NCI-H146 treated with DMSO at 0.1 percent for 48 hours (cell line): ENCODE results near the gene CD9.

Source experiments
- DNase-seq: peaks from one replicate; lab custom pipeline; 2025; ENCODE audit not compliant: unreplicated experiment; lab: John Stamatoyannopoulos, UW

The CD9 gene

DNA sequence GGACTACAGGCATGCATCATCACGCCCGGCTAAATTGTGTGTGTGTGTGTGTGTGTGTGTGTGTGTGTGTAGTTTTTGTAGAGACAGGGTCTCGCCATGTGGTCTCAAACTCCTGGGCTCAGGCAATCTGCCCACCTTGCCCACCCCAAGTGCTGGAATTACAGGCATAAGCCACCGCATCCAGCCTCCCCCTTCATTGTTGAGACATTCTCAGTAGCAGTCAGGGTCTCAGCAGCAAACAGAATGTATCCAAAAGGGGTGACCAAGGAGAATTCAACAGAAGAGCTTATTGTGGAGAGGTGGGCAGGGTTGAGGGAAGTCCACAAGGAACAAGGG lies 73.0 kb downstream of the CD9 start:
- DNase-seq, result no peak

DNA sequence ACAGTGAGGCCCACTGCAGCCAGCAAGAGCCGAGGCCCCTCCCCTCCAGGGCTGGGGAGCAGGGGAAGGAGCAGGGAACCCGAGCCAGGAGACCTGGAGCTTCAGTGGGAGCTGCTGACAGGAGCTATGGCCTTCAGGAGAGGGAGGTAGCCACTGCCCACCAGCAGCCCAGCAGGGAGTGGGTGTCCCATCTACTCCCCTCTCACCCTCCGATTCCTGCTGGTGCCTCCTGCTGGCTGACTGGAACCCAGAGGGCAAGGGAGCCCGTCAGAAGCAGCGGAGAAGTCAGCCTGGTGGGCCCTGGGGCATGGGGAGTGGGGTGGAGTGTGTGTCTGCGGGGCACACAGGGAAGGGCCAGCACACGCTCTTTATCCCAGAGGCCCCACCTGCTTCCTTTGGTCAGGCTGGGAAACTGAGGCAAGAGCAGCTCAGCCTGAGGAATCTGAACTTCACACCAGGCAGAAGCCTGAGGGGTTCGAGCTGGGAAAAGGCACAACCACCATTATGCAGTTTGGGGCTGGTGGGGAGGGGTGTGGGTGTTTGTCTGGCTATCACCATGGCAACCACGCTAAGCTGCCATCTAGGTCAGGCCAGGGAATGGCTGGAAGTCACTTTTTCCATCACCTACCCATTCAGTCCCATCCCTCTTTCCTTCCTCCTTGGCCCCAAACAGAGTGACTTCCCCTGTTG lies 73.5 kb downstream of the CD9 start:
- no peak for DNase-seq

DNA sequence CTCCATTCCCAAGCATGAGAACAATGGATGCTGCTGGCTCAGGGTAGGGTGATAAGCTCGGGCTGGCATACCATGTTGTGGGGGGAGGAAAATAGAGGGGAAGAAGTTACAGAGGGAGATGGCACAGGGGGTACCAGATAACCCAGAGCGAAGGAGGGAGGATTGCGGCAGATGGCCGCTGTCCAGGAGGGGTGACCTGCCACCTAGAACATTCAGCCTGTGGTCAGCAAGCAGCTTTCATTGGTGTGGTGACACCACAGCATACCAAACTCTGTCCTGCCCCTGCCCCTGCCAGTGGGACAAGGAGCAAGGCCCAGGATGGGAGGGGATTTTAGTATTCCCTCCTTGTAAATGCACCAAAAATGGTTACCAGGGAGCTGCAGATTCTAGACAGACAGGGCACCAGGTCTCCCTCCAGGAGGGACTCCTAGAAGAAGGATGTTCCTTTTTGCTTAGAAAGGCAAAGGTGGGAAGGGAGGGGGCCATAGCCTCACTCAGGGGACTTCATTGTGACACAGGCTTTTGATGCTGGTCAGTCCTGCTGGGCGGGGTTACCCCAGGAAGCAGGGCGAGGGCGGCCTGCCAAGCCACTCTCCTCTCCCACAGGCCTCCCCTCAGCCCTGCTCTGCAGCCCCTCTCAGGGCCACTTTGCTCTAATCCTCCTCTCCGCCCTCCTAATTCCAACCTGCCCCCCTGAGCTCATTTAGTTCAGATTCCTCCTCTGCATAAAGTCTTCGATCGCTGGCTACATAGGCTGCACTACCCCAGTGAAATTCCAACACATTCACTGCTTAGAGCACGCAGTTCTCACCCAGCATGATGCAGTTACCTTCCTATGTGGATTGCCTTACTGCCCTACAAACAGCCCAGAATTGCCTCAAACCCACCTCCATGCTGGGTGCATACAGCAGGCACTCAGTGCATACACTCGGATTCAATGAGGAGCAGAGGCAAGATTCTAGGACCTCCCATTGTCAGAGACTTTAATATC lies 74.3 kb downstream of the CD9 start:
- DNase-seq, result no peak

- no peak for DNase-seq
These were observed 76.0 kb downstream of the CD9 start for GRCh38 chr12:6275928-6276887.

DNA sequence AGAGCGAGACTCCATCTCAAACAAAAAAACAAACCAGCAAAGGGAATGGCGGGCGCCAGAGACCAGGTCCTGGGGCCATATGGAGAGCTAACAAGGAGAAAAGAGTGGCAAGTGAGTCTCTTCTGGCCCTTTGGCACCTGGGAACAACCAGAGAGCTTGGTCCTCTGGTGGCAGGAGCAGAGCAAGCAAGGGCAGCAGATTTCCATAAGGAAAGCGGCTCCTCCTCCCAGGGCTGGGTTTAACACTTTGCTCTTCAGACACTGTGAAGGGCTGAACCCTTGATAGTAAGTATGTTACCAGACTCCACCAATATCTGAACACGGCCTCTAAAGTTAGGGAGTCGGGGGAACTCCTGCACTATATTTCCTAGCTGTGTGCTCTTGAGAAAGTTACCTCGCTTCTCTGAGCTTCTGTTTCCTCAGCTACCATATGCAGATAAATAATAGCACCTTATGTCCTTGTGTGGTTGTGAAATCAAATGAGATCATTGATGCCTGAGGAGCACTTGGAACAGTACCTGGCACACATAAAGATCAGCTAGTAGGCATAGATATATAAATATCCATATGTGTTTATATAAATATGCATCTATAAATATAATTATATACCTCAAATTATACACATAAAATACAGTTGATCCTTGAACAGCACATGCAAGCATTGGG lies 76.9 kb downstream of the CD9 start:
- DNase-seq, result no peak

DNA sequence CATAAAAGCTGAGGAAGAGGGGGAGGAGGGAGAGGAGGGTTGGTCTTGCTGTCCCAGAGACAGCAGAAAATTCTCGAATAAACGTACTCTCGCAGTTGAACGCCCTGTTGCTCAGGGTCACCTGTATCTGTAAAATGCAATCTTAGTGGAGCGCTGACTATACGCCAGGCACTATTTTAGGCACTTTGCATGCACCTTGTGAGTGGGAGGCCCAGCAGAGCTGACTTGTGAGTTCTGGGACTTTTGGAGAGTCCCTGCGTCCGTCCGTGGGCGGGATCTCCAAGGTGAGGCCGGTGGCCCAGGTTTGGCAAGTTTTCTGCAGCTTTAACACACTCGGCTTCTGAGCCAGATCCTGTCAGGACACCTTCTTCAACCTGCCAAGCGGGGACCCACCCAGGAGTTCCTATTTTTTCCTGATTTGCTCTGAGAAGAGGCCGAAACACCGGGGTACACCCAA lies 77.8 kb downstream of the CD9 start:
- DNase-seq, result no peak

- peak; percentile 77 for DNase-seq
These were observed 78.4 kb downstream of the CD9 start for GRCh38 chr12:6278439-6279255.

DNA sequence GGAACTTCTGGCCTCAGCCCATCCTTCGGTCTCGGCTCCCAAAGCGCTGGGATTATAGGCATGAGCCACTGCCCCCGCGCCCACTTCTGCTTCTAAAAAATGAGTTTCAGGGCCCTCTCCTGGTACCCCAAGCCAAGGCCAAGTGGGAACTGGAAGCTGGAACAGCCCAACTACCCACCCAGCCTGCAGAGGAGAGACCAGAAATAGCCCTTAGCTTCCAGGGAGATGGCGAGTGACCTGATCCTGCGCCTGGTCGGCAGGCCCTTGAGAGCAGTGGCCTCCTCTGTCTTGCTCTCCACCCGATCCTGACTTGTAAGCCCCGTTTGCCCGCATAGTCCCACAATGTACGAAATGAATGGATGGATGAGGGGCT lies 79.0 kb downstream of the CD9 start:
- DNase-seq, result no peak

DNA sequence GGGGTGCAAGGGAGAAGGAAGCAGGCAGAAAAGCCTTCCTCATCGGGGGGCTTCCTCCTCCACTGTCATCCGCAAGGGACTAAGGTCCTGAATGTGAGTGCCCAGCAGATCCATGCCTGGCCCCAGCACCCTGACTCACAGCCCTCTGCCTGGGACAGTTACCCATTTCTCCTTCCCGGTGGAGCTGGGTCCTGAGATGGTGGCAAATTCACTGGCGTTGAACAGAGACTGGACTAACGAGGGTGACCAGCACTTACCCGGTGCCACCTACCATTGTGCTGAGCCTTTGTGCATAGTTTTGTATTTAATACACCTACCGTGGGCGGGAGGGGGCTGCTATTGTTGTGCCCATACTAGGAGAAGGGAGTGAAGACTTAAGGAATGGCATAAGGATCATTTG lies 79.4 kb downstream of the CD9 start:
- DNase-seq, result no peak

GRCh38 chr12:6280053-6280469 lies 79.9 kb downstream of the CD9 start:
- DNase-seq, result no peak

GRCh38 chr12:6280672-6281071 lies 80.5 kb downstream of the CD9 start:
- DNase-seq, result no peak

DNA sequence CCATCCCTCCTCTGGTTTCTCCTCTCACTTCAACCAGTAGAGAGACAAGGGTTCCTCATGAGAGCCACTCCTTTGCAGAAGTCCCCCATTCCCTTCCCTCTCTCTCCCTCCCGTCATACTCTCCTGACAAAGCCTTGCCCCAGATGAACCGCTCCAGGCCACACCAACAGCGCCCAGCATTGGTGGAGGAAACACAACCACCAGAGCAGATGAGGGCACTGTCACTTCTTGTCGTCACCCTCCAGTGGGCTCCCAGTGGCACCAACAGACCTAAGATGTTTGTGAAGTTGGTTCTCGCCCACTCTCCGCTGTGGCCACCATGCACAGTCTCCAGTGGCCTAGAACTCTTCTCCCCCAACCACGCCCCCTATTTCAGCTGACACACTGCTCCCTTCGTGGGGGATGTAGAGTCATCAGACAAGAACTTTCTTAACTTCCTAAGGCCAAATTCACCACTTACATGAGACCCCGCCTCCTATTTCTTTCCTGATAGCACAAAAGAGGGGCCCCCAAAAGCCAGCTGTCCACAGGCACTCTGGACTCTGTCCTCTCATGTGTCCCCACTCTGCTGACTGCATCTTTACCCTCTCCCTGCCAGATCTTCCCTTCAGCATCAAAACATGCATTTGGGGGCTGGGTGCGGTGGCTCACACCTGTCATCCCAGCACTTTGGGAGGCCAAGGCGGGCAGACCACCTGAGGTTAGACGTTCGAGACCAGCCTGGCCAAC lies 81.0 kb downstream of the CD9 start:
- no peak for DNase-seq

DNA sequence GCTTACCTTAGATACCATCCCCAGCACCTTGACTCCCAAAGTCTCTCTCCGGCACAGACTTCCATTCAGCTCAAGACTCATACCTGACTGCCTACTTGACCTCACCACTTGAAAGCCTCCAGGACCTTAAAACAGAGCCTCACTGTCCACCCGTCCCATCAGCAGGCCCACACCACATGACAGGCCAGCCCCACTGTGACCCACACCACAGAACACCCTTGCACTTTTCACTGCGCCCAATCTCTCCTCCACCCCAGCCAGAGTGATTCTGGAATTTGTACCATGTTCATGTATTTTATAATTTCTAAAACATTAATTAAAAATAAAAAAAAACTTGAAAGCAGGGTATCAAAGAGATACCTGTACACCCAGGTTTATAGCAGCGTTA lies 82.2 kb downstream of the CD9 start:
- no peak for DNase-seq

- no peak for DNase-seq
These were observed 84.1 kb downstream of the CD9 start for GRCh38 chr12:6284273-6284672.

GRCh38 chr12:6285063-6285477 lies 84.9 kb downstream of the CD9 start:
- peak; percentile 91 for DNase-seq

DNA sequence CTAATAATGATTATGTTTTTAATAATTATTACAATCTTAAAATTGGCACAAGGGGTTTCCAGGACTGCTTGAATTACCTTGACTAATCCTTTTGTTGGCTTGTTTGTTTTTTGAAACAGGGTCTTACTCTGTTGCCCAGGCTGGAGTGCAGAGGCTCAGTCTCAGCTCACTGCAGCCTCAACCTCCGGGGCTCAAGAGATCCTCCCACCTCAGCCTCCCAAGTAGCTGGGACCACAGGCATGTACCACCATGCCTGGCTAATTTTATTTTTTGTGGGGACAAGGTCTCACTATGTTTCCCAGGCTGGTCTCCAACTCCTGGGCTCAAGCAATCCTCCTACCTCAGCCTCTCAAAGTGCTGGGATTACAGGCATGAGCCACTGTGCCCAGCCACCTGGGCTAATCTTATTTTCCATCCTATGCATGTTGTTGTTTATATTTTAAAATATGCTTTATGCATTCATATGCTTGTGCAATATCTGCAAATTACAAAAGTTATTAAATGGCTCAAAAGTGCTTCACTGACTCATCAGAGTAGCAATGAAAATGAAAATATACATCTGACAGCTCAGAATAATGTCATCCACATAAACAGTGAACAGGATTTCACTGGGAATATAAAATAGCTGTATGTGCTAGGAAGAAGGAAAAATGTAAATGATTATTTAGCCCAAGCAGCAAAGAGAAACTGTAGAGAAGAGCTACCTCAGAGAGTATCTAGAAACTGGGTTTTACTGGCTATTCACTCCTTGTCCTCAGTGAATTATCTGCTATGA lies 85.5 kb downstream of the CD9 start:
- DNase-seq, result no peak
